GM21786 (cell line): ENCODE data around the gene CBX4.

ENCODE experiments used
- ATAC-seq: cut with Tn5 transposase; IDR thresholded peaks from one replicate; pipeline ENCODE4 v1.9.1; 2021; ENCODE audit not compliant: unreplicated experiment

The CBX4 gene

GRCh38 chr17:79802039-79802735 is 37.1 kb downstream of the CBX4 start:
- no peak for ATAC-seq

GRCh38 chr17:79801156-79802038 is 37.8 kb downstream of the CBX4 start:
- ATAC-seq: no peak

- ATAC-seq: no peak
Measured at GRCh38 chr17:79800325-79801155, 38.7 kb downstream of the CBX4 start.

- ATAC-seq: no peak
Measured at GRCh38 chr17:79799538-79800324, 39.5 kb downstream of the CBX4 start.

GRCh38 chr17:79799174-79799537 is 40.1 kb downstream of the CBX4 start:
- no peak for ATAC-seq

GRCh38 chr17:79798299-79799173 is 40.7 kb downstream of the CBX4 start:
- no peak for ATAC-seq

GRCh38 chr17:79797492-79798298 is 41.5 kb downstream of the CBX4 start:
- peak; percentile 21 for ATAC-seq

GRCh38 chr17:79796763-79797491 is 42.3 kb downstream of the CBX4 start, which contains the start of gene CBX8:
Gene CBX8, minus strand, starts transcription at chr17:79797077. Its CDS starts 79 bp downstream, at chr17:79796998.
- ATAC-seq: peak; percentile 89

GRCh38 chr17:79796444-79796762 is 42.8 kb downstream of the CBX4 start:
- ATAC-seq: no peak

- no peak for ATAC-seq
Measured at GRCh38 chr17:79795795-79796443, 43.3 kb downstream of the CBX4 start.

- no peak for ATAC-seq
Measured at GRCh38 chr17:79794659-79795511, 44.4 kb downstream of the CBX4 start.

- no peak for ATAC-seq
Measured at GRCh38 chr17:79793924-79794304, 45.3 kb downstream of the CBX4 start.

GRCh38 chr17:79792984-79793923 is 46.0 kb downstream of the CBX4 start:
- ATAC-seq: no peak

GRCh38 chr17:79792341-79792871 is 46.8 kb downstream of the CBX4 start:
- ATAC-seq: no peak

- no peak for ATAC-seq
Measured at GRCh38 chr17:79791735-79792161, 47.5 kb downstream of the CBX4 start.
